Activated effector memory CD4-positive, alpha-beta T cell treated with Interleukin-2 at 50 U/mL for 16 hours (primary cell): ENCODE measurements around the gene OR5AS1.
"Not testable (repeated sequence)": the region's sequence is repeated elsewhere in the genome, so short reads cannot be mapped to it uniquely, and the experiment has no call there.

Experiments
- DNase-seq: peaks from one replicate; pipeline ENCODE4 v3.0.0-alpha.2; 2020

OR5AS1 gene

DNA sequence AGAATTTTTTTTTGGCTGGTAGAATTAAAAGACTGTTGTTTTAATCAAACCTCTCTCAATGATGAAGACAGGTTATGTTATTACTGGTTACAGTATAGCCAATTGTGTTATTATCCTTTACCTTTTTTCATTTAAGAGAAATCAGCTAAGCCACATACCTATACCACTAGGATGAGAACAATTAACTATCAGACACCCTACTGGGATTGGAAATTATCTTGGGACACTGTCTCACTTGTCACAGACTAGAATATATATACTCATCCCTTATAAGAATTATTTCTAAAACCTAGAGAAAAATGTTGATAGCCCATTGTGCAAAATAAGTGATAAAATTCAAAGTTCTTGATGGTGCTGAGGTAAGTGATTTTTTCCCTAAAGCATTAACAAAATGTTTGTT is at the start of gene OR5AS1:
OR5AS1 (plus strand) TSS at position 301 of the 400 bp plus-strand sequence. CDS start 2,765 bp downstream, outside the sequence.
- DNase-seq: no peak

DNA sequence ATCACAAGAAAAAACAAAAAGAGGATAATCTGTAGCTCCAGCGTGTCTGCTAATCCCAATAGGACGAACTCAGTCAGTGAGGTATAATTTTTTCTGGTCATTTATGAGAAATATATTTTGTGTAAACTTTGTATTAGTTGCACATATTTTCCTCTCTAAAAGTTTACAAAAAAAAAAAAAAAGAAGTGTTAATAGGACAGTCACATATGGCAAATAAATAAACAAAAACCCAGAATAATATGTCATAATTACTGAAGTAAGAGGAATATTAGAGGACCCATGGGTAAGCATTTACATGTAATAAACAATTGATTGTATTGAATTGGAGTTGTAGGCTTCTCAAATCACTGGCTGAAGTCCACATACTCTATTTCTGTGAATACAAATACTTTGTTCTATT is 32.9 kb upstream of the OR5AS1 start, which contains the start of gene OR5F1:
OR5F1 (minus strand) TSS at position 101 of the 400 bp plus-strand sequence; CDS start at position 101, 0 bp downstream.
- no peak for DNase-seq

DNA sequence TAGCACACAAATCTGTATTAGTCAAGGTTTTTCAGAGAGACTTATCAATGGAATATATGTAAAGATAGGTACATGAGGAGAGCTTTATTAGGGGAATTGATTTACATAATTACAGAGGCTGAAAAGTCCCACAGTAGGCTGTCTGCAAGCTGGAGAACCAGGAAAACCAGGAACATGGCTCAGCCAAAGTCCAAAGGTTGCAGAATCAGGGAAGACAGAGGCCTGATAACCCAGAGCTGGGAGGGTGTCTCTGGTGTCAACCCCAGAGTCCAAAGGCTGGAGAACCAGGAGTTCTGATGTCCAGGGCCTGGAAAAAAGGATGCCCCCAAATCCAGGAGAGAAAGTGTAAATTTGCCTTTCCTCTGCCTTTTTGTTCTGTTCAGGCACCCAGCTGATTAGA is 16.7 kb upstream of the OR5AS1 start:
- DNase-seq: no peak

DNA sequence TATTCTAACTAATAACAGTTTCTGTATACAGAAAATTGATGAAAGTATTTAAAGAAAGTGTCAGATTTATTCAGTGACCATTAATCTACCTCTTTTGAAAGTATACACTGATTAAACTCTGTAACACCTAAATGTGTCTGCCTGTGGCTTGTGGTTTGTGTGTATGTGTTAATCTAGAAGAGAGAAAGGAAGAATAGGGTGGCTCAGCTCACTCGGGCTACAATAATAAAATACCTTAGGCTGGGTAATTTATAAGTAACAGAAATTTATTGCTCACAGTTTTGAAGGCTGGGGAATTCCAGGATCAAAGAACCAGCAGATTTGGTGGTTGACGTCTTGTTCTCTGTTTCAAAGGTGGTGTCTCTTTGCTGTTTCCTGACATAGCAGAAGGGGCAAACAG is 13.6 kb upstream of the OR5AS1 start:
- no peak for DNase-seq

GRCh38 chr11:56045538-56045937 is 18.1 kb downstream of the OR5AS1 start:
- no peak for DNase-seq

- no peak for DNase-seq
Measured at GRCh38 chr11:56048480-56048879, 21.0 kb downstream of the OR5AS1 start.

DNA sequence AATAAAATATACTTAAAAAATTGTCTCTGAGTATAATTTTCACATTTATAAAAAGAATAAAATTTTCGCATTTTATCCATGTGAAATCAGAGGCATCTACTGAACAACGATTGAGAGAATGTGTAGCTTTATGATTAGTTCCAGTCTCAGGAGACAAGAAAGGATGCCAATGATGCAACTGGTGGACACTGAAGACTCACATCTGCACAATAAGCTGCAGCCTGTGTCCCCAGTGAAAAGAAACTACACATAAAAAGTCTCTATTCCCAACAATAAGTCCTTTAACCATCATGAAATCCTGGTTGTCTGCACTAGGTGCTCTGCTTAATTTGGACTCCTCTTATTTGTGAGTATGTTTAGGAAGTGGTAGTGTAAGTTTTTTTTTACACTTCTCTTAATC is 22.0 kb downstream of the OR5AS1 start:
- DNase-seq: no peak

DNA sequence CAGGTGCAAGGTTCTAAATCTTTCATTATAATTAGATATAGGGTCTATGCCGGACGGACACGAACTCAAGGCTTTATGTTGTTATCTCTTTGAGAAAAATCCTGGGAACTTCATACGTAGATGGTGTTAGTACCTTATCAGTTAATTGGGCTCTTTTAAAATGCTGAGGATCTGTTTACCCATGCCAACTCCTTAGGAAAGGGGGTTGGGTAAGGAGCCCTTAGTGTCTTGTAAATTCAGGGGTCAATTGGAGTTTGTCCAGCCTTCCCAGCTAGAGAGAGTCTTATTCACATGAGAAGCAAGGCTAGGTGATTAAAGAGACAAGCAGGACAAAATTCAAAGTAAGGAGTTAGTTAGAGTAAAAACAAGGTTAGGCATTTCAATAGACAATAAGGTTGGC is 28.9 kb downstream of the OR5AS1 start:
- DNase-seq: not testable (repeated sequence)

- DNase-seq: not testable (repeated sequence)
Measured at GRCh38 chr11:56057661-56058237, 30.3 kb downstream of the OR5AS1 start.

DNA sequence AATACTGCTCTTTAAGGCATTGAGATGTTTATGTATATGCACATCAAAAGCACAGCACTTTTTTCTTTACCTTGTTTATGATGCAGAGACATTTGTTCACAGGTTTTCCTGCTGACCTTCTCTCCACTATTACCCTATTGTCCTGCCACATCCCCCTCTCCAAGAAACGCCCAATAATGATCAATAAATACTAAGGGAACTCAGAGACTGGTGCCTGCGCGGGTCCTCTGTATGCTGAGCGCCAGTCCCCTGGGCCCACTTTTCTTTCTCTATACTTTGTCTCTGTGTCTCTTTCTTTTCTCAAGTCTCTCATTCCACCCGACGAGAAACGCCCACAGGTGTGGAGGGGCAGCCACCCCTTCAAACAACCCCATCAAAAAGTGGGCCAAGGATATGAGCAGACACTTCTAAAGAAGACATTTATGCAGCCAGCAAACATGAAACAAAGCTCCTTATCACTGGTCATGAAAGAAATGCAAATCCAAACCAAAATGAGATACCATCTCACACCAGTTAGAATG is 30.9 kb downstream of the OR5AS1 start:
- not testable (repeated sequence) for DNase-seq

- no peak for DNase-seq
Measured at GRCh38 chr11:56066980-56067379, 39.5 kb downstream of the OR5AS1 start.
